GM18867 (cell line): Measurements from ENCODE around the gene PPFIBP2.
"Not testable (repeated sequence)": the region's sequence is repeated elsewhere in the genome, so short reads cannot be mapped to it uniquely, and the experiment has no call there.

Experiments
- ATAC-seq: cut with Tn5 transposase; IDR thresholded peaks from one replicate; pipeline ENCODE4 v1.9.1; 2021; ENCODE audit warnings: mild to moderate bottlenecking, moderate library complexity; ENCODE audit not compliant: unreplicated experiment

Gene PPFIBP2

DNA sequence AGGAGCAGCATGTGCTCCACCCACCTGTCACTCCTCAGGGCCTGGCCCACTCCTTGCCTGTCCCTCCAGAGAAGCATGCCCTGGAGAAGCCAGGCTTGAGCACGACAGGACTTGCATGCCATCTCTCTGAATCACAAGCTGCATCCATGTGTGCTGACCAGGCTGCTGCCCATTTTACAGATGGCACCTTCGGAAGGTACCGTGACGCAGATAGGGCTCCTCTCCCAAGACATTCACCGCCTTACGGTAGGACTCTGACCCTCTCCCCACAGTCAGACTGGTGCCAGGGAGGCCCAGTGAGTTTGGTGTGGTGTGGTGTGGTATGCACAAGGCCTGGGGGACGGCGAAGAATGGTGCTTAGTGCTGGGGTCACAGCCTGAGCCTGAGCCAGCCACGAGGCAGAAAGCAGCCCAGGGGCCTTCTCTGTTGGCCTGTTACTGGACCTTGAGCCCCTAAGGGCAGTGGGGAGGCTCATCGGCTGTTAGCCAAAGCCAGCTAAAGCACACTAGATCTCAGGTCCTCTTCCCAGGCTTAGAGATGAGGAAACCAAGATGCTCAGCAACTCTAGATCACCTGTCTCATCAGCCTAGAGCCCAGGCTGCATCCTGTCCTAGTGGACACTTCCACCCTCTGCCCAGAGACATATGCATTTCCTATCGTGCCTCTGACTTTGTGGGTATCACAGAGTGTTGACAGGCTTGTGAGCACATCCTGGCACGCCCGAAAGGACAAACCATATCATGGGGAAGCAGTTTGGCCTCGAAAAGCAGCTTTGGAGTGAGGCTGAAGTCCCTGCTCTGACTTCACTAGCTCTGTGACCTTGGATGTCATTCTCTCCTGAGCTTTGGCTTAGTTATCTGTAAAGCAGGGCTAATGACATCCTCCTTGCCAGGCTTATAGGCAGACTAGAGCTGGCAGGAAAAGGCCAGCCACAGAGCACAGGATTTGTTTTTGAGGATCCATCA is 141.7 kb downstream of the PPFIBP2 start:
- ATAC-seq = no peak

DNA sequence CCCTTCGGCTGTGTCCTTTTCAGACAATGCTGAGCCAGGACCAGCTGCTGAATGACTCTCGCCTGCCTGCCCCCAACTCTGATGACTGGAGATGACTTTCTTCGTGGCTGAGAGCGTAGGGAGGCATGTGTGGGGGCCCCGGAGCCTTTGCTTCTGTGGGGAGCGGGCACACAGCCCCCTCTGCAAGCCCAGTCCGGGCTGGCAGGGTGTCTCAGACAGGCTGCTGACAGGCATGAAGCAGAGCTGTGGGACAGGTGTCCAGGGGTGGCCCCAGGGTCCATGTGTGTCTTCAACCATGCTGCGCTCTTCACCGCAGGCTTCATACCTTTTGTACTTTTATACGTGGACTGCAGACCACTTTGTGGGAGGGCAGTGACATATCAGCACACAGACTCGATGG is 142.9 kb downstream of the PPFIBP2 start:
- ATAC-seq = no peak

GRCh38 chr11:7657306-7658025 is 143.7 kb downstream of the PPFIBP2 start:
- no peak for ATAC-seq

GRCh38 chr11:7663531-7663930 is 149.7 kb downstream of the PPFIBP2 start:
- ATAC-seq = not testable (repeated sequence)

DNA sequence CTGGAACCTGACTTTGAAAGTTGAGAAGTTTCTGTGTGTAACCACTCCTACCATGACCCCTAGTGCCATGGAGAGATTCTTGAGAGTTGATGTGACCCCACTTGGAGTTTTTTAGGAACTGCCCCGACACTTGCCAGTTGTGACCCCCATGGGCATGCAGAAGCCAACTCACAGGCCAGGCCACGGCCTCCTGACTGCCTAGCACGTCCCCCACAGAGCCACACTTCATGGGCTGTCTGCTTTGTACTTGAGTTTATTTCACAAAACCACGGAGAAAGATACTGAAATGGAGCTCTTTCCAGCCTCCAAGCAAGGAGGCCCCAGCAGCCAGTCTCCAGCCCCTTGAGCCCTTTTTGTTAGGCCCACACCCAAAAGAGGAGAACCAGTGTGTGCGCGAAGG is 151.1 kb downstream of the PPFIBP2 start:
- ATAC-seq = no peak

GRCh38 chr11:7665473-7666291 is 151.9 kb downstream of the PPFIBP2 start:
- ATAC-seq = peak; percentile 99

- no peak for ATAC-seq
Observed at GRCh38 chr11:7666292-7666866, 152.6 kb downstream of the PPFIBP2 start.

GRCh38 chr11:7667460-7667859 is 153.7 kb downstream of the PPFIBP2 start:
- no peak for ATAC-seq

GRCh38 chr11:7668464-7668863 is 154.7 kb downstream of the PPFIBP2 start:
- no peak for ATAC-seq

- ATAC-seq = no peak
Observed at GRCh38 chr11:7668911-7669310, 155.1 kb downstream of the PPFIBP2 start.

DNA sequence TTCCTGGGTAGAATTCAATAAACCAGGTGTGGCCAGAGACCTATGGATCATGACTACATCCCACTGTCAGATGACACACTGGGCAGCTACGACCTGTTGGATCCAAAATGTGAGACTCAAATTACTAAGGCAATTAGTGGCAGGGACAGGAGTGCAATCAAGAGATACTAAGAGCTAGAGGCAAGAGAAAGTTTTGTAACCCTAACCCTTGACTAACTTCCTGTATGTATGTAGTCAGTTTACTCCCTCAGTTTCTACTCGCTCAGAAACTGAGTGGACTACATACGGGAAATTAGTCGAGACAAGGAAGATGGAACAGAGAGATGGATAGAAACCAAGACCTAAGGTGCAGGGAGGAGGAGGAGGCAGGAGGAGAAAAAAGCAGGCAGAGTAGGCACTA is 156.8 kb downstream of the PPFIBP2 start:
- ATAC-seq = no peak

GRCh38 chr11:7671347-7672215 is 157.8 kb downstream of the PPFIBP2 start:
- ATAC-seq = peak; percentile 59

GRCh38 chr11:7672276-7672959 is 158.6 kb downstream of the PPFIBP2 start:
- peak; percentile 21 for ATAC-seq

GRCh38 chr11:7672960-7673723 is 159.3 kb downstream of the PPFIBP2 start, which contains the start of gene CYB5R2:
Gene CYB5R2, minus strand, starts transcription at chr11:7673500. Its CDS starts 675 bp downstream, at chr11:7672825.
- ATAC-seq = peak; percentile 54

DNA sequence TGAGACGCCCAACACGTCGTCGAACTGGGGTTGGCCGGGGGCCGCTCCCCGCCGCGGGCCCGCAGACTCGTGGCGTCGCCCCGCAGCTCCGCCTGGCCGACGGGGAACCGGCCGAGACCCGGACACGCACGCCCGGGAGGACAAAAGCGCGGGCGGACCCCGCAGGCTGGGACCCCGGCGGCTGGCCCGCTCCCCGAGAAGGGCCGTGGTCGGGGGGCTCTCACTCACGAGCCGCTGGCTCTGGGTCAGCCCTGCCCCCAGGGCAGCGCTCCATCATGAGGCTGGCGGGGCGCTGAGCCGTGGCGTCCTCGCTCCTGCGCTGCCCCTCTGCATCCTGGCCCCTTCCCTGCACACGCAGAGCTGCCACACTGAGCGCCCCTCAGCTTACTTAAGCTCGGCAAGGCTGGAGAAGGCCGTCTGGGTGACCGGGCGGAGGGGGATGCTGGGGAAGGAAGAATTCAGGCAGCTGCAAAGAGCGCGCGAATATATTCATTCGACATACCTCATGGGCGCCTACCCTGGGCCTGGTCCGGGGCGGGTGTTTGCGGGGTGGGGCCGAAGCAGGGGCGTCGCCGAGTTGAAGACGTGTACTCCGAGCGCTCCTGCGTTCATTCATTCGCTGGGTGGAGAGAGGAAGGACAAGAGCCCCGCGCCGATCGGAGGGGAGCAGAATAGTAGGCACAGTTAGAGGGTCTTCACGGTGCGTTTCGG is 160.1 kb downstream of the PPFIBP2 start:
- peak; percentile 18 for ATAC-seq

DNA sequence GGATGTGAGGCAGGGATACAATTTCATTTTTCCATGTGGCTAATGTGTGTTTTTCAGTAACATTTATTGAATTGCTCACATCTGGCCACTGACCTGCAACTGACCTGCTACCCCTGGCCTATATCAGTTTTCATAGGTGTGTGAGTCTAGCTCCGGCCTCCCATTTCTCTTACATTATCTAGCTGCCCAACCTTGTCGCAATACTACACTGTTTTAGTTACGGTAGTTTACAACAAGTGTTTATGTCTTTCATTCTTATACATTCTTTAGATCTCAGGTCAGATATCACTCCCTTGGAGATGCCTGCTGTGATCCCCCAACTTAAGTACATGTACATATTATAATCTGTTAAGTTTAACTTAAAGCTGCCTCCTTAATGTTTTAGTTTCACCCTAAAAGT is 161.8 kb downstream of the PPFIBP2 start:
- ATAC-seq = no peak

DNA sequence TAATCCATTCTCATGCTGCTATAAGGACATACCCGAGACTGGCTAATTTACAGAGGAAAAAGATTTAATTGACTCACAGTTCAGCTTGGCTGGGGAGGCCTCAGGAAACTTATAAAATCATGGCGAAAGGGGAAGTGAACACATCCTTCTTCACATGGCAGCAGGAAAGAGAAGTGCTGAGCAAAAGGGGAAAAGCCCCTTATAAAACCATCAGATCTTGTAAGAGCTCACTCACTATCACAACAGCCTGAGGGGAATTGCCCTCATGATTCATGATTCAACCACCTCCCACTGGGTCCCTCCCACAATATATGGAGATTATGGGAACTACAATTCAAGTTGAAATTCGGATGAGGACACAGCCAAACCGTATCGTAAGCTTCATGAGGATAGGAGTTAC is 163.3 kb downstream of the PPFIBP2 start:
- no peak for ATAC-seq

- ATAC-seq = no peak
Observed at GRCh38 chr11:7677796-7678201, 164.0 kb downstream of the PPFIBP2 start.
